Mammary epithelial cell (primary cell): ENCODE data around the gene C3orf20.

ENCODE experiments used
- EZH2 ChIP-seq: IDR thresholded peaks from 2 replicates; pipeline ENCODE4 v1.6.1; 2012; ENCODE audit warnings: low read length, inconsistent platforms, borderline replicate concordance
- TF ChIP-seq, protein P1 (sequence below), 2 donors: IDR thresholded peaks in 1 of 2; conservative IDR thresholded peaks in 1 of 2; 2 replicates each; pipeline ENCODE4 v1.5.1; 2011 to 2012; ENCODE audit warnings: inconsistent platforms in 2 of 2, low read length in 2 of 2, mild to moderate bottlenecking in 2 of 2, control low read depth in 1 of 2, low read depth in 1 of 2; ENCODE audit not compliant: insufficient read depth in 1 of 2; ENCODE audit errors: extremely low read depth in 1 of 2

DNA sequence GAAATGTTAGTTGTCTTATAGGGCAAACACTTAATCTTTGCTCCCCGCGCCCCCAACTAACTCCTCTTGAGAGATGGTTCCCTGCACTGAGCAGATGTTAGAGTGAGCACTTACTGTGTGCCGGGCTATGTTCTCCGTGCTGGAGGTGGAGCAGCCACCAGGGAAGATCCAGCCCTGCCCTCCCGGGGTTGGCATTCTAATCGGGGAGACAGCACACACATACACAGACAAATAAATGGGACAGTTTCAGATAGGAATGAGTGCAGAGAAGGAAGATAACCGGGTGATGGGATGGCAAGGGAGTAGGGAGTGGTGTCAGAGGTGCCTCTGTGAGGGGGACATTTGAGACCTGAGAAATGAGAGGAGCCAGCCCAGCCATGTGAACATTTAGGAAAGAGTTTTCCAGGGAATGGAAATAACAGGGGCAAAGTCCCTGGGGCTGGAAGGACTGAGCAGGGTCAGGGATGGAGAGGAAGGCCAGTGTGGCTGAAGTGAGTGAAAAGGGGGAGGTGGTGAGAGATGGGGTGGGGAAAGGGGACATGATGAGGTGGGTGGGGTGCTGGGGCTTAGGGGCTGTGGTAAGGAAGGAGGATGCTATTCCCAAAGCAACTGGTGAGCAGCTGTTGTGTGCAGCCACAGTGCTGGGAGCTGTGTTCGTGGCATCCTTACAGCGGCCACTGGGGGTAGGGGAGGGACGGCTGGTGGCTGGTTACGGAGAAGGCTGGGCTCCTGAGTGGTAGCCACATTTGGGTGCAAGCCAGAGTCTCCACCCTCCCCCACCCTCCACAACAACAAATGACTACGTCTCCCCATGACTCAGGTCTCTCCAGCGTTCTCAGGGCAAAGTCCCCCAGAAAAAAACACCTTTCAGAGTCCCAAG, 128.4 kb downstream of the C3orf20 start:
- TF ChIP-seq, protein P1, sequence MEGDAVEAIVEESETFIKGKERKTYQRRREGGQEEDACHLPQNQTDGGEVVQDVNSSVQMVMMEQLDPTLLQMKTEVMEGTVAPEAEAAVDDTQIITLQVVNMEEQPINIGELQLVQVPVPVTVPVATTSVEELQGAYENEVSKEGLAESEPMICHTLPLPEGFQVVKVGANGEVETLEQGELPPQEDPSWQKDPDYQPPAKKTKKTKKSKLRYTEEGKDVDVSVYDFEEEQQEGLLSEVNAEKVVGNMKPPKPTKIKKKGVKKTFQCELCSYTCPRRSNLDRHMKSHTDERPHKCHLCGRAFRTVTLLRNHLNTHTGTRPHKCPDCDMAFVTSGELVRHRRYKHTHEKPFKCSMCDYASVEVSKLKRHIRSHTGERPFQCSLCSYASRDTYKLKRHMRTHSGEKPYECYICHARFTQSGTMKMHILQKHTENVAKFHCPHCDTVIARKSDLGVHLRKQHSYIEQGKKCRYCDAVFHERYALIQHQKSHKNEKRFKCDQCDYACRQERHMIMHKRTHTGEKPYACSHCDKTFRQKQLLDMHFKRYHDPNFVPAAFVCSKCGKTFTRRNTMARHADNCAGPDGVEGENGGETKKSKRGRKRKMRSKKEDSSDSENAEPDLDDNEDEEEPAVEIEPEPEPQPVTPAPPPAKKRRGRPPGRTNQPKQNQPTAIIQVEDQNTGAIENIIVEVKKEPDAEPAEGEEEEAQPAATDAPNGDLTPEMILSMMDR (conservative IDR thresholded peaks at IDR 0.05 in 1 of 2, IDR thresholded peaks at IDR 0.05 in 1 of 2; ENCODE audit: extremely low read depth in 1 of 2, insufficient read depth in 1 of 2, low read depth in 1 of 2, low read length in 2 of 2) = no peak
- TF ChIP-seq EZH2 = no peak
